ENCODE measurements around the gene CEP135.

DNA sequence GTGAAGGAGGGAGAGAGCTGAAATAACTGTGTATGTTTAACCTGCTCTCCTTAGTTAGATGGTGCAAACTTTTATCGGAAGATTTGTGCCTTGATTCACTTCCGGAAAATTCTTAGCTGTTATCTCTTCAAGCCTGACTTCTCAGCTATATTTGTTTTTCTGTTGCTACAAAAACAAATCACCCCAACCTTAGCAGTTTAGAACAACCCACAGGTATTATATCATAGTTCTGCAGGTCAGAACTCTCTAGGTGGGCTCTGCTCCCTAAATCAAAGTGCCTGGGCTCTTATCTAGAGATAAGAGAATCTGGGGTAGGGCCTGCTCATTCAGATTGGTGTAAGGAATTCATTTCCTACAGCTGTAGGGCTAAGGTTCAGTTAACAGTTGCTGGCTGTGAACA is 15.1 kb upstream of the CEP135 start:
- TF ChIP-seq, protein P1, sequence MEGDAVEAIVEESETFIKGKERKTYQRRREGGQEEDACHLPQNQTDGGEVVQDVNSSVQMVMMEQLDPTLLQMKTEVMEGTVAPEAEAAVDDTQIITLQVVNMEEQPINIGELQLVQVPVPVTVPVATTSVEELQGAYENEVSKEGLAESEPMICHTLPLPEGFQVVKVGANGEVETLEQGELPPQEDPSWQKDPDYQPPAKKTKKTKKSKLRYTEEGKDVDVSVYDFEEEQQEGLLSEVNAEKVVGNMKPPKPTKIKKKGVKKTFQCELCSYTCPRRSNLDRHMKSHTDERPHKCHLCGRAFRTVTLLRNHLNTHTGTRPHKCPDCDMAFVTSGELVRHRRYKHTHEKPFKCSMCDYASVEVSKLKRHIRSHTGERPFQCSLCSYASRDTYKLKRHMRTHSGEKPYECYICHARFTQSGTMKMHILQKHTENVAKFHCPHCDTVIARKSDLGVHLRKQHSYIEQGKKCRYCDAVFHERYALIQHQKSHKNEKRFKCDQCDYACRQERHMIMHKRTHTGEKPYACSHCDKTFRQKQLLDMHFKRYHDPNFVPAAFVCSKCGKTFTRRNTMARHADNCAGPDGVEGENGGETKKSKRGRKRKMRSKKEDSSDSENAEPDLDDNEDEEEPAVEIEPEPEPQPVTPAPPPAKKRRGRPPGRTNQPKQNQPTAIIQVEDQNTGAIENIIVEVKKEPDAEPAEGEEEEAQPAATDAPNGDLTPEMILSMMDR (optimal IDR thresholded peaks at IDR 0.05 in 1 of 3, IDR thresholded peaks at IDR 0.05 in 1 of 3, conservative IDR thresholded peaks at IDR 0.05 in 1 of 3; ENCODE audit: extremely low read depth in 1 of 3, insufficient read depth in 2 of 3, low read length in 3 of 3): no peak
- no peak for TF ChIP-seq EZH2 (IDR thresholded peaks at IDR 0.05; ENCODE audit: low read length)

All from keratinocyte (primary cell).